GM19193 (cell line): Measurements from ENCODE around the gene NKX3-2.

Experiments used
- POLR2A ChIP-seq: IDR thresholded peaks from 4 replicates; pipeline ENCODE4 v1.6.1; 2011; ENCODE audit not compliant: insufficient read depth, insufficient read length; ENCODE audit errors: extremely low read depth

Gene NKX3-2

GRCh38 chr4:13543839-13544605, at the start of gene NKX3-2:
TSS of gene NKX3-2 (minus strand) at chr4:13544508. CDS start at chr4:13544414, 94 bp downstream.
- TF ChIP-seq POLR2A: no peak

- no peak for TF ChIP-seq POLR2A
Observed at GRCh38 chr4:13592220-13592619, 47.9 kb upstream of the NKX3-2 start.

- TF ChIP-seq POLR2A: no peak
Observed at GRCh38 chr4:13590766-13591165, 46.5 kb upstream of the NKX3-2 start.

DNA sequence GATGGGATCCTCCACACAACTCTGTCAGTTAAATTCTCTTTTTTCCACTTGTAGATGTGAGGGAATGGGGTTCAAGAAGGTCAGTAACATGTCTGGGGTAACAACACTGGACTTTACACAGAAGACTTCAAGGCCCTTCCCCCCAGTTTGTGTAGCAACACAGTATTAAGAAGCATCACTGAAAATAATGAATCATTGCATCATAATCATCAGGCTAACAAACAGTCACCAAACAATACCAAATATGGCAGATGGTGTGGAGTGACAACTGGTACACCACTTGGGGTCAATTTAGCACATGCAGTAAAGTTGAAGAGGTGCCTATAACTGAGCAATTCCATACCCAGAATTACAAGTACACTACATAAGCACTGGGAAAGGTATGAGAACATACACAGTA, 44.6 kb upstream of the NKX3-2 start:
- no peak for TF ChIP-seq POLR2A

GRCh38 chr4:13584481-13584880, 40.2 kb upstream of the NKX3-2 start:
- TF ChIP-seq POLR2A: no peak

DNA sequence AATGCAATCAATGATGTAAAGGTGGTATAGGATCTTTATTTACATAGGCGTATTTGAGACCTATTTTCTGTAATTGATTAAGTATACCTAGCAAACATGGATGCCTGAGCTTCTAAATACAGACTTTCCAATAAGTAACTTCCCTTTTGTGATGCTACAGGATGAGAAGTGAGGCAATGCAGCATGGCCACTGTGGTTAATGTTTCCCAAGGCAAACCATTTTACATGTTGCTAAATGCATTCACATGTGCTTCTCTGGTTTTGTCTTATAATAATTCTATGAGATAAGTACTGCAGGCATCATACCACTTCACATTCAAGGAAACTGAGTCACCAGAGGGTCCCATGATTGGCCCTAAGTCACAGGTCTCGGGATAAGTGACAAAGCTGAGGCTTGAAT, 35.7 kb upstream of the NKX3-2 start:
- no peak for TF ChIP-seq POLR2A

GRCh38 chr4:13577660-13578059, 33.4 kb upstream of the NKX3-2 start:
- no peak for TF ChIP-seq POLR2A

- TF ChIP-seq POLR2A: no peak
Observed at GRCh38 chr4:13570916-13571315, 26.6 kb upstream of the NKX3-2 start.

- TF ChIP-seq POLR2A: no peak
Observed at GRCh38 chr4:13567125-13567524, 22.8 kb upstream of the NKX3-2 start.

- TF ChIP-seq POLR2A: no peak
Observed at GRCh38 chr4:13562876-13563275, 18.6 kb upstream of the NKX3-2 start.

DNA sequence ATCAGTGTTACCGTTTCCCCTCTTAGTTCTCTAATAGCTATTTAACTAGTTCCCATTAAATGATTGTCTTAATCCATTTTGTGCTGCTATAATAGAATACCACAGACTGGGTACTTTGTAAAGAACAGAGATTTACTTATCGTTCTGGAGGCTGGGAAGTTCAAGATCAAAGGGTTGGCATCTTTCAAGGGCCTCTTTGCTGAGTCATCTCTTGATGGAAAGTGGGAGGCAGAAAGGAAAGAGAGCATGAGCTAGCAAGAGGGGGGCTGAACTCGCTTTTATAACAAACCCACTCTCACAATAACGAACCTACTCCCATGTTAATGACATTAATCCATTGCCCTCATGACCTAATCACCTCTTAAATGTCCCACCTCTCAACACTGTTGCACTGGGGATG, 17.4 kb upstream of the NKX3-2 start:
- TF ChIP-seq POLR2A: no peak

DNA sequence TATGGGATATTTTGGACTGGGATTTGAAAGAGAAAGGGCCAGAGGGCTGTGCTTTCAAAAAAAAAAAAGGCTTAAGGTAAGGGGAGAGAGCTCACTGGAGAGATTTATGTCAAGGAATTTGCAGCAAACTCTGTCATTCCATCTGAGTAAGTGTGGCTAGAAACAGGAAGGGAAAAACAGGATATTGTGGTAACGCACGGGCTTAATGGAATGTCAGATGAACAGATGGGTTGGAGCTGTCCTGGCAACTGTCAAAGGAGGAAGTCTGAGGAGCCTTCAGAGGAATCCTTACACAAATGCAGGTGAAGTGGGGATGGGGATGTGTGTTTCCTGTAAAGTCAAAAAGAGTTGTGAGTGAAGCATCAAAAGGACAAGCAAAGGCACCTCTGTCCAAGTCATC, 15.1 kb upstream of the NKX3-2 start:
- TF ChIP-seq POLR2A: no peak

- no peak for TF ChIP-seq POLR2A
Observed at GRCh38 chr4:13558881-13559280, 14.6 kb upstream of the NKX3-2 start.

GRCh38 chr4:13555325-13555724, 11.0 kb upstream of the NKX3-2 start:
- no peak for TF ChIP-seq POLR2A

DNA sequence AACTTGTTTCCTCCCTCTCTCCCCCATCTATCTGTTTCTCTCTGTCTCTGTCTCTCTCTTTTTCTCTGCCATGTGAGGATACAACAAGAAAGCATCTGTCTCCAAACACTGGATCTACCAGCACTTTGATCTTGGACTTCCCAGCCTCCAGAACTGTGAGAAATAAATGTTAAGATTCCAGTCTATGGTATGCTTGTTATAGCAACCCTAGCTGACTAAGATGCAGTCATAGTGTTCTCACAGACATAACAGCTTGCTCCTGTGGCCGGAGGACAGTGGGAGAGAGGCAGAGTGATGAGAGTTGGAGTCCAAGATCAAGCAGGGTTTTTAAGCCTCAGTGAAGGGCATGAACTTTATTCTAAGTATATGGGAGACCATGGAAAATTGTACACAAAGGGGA, 8.8 kb upstream of the NKX3-2 start:
- TF ChIP-seq POLR2A: no peak

DNA sequence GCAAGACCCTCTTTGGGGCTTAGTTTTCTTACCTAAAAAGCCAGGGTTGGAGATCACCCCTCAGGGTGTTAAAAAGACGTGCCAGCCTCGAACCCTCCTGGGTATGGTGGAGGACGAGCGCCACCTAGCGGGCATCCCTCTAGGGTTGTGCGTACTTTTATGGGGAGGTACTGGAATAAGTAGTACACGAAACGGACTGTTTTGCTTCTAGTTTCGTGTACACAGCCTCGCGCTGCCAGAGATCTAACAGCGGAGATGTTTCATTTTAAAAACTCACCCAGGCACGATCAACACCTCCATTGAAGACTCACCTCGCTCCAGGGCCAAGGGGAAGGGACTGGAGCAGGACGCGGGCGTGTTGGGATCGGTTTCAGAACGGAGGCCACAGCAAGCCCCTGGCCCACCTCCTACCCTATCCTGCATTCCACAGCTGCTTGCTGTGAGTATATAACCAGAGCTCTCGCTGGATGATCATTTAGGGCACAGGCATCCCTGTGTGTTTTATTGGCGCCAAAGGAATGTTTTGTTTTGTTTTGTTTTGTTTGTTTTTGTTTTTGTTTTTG, 4.8 kb upstream of the NKX3-2 start:
- TF ChIP-seq POLR2A: no peak

DNA sequence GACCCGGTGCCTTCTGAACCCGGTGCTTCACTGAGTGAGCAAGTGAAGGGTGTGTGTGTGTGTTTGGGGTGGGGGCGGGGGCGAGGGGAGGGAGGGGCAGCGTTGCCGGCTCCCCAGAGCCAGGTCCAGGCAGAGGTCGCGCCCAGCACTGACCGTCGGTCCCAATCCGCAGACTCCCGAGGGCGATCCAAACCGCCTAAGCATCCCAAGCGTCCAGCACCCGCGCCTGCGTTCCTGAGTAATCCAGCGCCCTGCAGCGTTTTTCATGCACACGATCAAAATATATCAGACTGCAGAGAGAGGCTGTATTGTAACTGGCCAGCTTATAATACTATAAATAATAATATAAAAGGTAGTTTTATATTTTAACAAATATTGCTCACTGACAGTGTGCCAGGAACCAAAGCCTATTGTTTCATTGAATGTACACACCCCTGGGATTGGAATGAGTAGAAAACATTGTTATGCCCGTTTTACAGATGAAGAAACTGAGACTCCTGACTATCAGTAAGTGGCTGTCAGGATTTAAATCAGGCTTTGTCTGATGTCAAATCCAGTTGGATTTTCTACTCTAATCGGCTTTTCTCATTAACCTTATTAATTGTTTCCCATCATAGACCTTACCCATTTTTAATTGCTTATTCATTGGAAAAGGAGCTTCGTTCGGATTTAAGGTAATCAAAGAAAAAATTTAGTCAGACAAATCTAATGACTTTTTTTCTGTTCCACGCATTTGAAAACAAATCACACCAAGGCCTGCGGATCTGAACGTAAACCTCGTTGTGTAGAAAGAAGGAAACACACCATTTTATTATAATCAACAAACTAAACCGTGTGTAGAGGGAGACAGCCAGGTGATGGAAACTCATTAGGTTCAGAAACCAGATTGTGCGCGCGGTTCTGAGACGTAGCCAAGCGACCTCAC, 4.0 kb upstream of the NKX3-2 start:
- no peak for TF ChIP-seq POLR2A
